Keratinocyte (primary cell): Measurements from ENCODE around the gene DAGLA.

ENCODE experiments used
- CTCF ChIP-seq, 3 experiments: IDR thresholded peaks in 1 of 3; conservative IDR thresholded peaks in 1 of 3; optimal IDR thresholded peaks in 1 of 3; 2 replicates in 2 of 3; 3 replicates in 1 of 3; pipeline versions ENCODE3 to v1.5.1; 2011; ENCODE audit warnings: low read length in 3 of 3, mild to moderate bottlenecking in 3 of 3, moderate library complexity in 2 of 3, control low read depth in 1 of 3, inconsistent platforms in 1 of 3; ENCODE audit not compliant: insufficient read depth in 2 of 3; ENCODE audit errors: extremely low read depth in 1 of 3
- EZH2 ChIP-seq: IDR thresholded peaks from one replicate; pipeline ENCODE4 v1.6.1; 2012; ENCODE audit warnings: inconsistent platforms, mild to moderate bottlenecking, low read length, moderate library complexity

- TF ChIP-seq CTCF (optimal IDR thresholded peaks at IDR 0.05 in 1 of 3, IDR thresholded peaks at IDR 0.05 in 1 of 3, conservative IDR thresholded peaks at IDR 0.05 in 1 of 3; ENCODE audit: extremely low read depth in 1 of 3, insufficient read depth in 2 of 3, low read length in 3 of 3) (no peak), EZH2 (no peak)
These were observed 45.6 kb downstream of the DAGLA start for GRCh38 chr11:61725781-61726231.
